Fibroblast of the aortic adventitia (primary cell): ENCODE data around the gene IGF2BP3. TPM values are rescaled to one million over a fixed set of nuclear protein-coding genes. Genes with fewer than 3 reads are reported as not detected.

Experiments used
- DNase-seq: peaks from one replicate; pipeline ENCODE4 v3.0.0-alpha.2; 2010; ENCODE audit warnings: low read depth
- H3K4me3 ChIP-seq: 2 replicates; pipeline ENCODE4 v1.5.1; 2011; ENCODE audit warnings: low read depth, mild to moderate bottlenecking, control low read depth, low read length, moderate library complexity
- total RNA-seq: library from RNA; depleted of rRNA; stranded (reverse); fragments of >200 nt; gene quantifications from 2 replicates; pipeline ENCODE4 v1.2.3, GENCODE V29; 2012; ENCODE audit warnings: low replicate concordance
- TF ChIP-seq, protein P1 (sequence below): IDR thresholded peaks from 2 replicates; pipeline ENCODE4 v1.5.1; 2011; ENCODE audit warnings: mild to moderate bottlenecking, low read length, control low read depth, inconsistent platforms; ENCODE audit not compliant: insufficient read depth

The IGF2BP3 gene
- total RNA-seq, 1 donor: 116 TPM

DNA sequence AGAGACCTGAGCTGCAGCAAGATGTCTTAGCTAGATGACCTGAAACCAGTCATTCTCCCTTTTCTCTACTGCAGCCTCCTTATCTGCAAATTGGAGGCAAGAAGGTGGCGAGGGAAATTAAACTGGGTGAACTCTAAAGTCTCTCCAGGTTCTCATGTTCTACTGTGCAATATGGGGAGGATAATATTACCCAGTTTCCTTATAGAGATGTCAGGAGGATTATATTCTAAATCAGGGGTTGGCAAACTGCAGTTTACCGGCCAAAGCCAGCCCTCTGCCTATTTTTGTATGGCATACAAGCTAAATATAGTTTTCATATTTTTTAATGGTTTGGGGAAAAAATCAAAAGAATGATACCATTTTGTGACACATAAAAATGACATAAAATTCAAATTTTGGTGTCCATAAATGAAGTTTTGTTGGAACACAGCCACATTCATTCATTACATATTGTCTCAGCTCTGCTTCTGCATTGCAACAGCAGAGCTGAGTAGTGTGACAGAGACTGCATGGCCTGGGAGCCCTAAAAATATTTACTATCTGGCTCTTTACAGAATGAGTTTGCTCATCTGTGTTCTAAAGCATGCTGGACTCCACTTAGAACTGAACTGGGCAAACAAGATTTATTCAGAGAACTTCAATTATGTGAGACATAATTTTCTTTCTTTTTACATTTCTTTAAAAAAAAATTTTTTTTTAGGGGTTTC is 190.3 kb downstream of the IGF2BP3 start:
- H3K4me3 ChIP-seq: no peak overlapping the region
- TF ChIP-seq, protein P1, sequence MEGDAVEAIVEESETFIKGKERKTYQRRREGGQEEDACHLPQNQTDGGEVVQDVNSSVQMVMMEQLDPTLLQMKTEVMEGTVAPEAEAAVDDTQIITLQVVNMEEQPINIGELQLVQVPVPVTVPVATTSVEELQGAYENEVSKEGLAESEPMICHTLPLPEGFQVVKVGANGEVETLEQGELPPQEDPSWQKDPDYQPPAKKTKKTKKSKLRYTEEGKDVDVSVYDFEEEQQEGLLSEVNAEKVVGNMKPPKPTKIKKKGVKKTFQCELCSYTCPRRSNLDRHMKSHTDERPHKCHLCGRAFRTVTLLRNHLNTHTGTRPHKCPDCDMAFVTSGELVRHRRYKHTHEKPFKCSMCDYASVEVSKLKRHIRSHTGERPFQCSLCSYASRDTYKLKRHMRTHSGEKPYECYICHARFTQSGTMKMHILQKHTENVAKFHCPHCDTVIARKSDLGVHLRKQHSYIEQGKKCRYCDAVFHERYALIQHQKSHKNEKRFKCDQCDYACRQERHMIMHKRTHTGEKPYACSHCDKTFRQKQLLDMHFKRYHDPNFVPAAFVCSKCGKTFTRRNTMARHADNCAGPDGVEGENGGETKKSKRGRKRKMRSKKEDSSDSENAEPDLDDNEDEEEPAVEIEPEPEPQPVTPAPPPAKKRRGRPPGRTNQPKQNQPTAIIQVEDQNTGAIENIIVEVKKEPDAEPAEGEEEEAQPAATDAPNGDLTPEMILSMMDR: no peak

DNA sequence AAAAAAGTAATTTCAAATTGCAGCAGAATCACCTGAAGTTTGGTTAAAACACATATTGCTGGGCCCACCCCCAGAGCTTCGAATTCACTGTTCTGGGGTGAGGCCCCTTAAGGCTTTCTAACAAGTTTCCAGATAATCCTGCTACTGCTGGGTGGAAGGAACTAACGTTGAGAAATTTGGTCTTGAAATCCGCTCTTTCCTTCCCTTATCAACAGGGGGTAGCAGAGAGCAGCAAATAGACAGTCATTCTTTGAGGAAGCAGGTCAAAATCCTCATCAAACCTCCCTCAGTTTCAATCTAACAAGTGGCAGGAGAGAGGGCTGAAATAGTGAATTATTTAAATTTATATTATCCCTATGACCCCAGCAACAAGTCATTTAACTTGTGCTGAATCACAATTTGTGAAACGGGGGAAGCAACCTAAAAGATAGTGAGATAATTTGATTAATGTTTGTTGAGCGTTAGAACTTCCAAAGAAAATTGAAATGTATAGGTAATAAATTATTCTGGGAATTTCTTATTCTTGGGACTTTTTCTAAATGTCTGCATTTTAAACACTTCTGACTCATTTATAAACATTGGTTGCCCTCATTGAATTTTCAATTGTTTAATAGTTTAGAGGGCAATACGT is 192.8 kb downstream of the IGF2BP3 start:
- peak; percentile 77 for DNase-seq
- TF ChIP-seq, protein P1: peak; percentile 92
- no peak overlapping the region for H3K4me3 ChIP-seq

More for the DNA sequence above, 190.3 kb downstream of the IGF2BP3 start:
- no peak for DNase-seq

DNA sequence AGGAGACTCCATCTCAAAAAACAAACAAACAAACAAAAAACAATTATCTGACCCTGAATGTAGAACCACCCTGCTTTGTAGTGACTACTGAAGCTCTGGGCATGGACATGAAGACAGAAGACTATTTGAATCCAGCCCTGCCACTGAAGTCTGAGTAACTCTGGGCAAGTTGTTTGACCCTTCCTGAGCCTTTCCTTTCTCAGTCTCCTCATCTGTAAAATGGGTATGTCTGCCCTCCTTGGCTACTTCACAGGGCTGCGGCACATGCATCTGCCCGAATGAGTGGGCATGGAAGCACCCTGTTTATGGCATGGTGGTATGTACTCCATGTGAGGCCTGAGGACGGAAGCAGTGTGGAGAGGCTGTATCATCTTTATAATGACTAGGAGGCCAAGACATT is 193.3 kb downstream of the IGF2BP3 start:
- H3K4me3 ChIP-seq: no peak overlapping the region
- DNase-seq: no peak
- TF ChIP-seq, protein P1: no peak

DNA sequence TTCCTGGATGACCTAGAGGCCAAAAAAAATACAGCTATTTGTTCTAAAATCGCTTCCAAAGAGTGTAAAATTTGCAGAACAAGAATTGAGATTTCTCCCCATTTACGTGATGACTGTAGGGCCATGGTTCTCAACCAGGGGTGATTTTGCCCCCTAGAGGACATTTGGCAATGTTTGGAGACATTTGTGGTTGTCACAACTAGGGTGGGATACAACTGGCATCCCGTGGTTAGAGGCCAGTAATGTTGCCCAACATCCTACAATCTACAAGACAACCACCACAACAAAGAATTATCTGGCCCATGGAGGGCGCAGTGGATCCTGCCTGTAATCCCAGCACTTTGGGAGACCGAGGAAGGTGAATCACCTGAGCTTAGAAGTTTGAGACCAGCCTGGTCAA is 193.9 kb downstream of the IGF2BP3 start:
- TF ChIP-seq, protein P1: peak; percentile 18
- no peak for DNase-seq
- H3K4me3 ChIP-seq: no peak overlapping the region

DNA sequence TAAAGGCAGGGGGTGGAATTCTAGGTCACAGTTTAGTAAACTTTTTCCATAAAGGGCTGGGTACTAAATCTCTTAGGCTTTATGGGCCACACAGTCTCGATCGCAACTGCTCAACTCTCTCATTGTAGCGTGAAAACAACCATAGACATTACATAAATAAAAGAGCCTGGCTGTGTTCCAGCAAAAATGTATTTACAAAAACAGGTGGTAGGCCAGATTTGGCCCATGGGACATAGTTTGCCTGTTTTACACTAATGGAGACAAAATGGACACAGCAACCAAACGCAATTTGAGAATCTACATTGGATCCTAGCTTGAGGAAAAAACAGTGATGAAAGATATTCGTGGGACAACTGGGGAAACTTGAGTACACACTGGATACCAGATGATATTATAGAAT is 194.4 kb downstream of the IGF2BP3 start:
- TF ChIP-seq, protein P1: no peak
- no peak for DNase-seq
- H3K4me3 ChIP-seq: no peak overlapping the region

- peak; percentile 92 for DNase-seq
These were observed 197.1 kb downstream of the IGF2BP3 start for GRCh38 chr7:23273141-23273599.

More at GRCh38 chr7:23273141-23273599, 197.1 kb downstream of the IGF2BP3 start:
- no peak overlapping the region for H3K4me3 ChIP-seq
- TF ChIP-seq, protein P1: peak; percentile 84
